G401.6 (cell line): ENCODE data around the gene ABCB8.

Experiments used
- FAIRE-seq: peaks from 2 replicates; lab custom pipeline; 2012; peaks lifted over from hg19 to GRCh38; lab: Jason Lieb, UNC

The ABCB8 gene

DNA sequence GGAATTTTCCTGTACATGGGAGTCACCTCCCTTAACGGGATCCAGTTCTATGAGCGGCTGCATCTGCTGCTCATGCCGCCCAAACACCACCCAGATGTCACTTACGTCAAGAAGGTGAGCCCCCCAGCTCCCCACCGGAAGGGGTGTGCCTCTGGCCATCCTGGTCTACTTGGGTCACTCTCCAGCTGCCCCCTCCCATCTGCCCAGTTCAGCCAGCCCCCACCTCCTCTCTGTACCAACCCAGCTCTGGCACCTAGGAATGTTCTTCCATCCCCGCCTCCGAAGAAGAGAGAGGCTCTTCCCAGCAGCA, 47.4 kb downstream of the ABCB8 start:
- FAIRE-seq: no peak

GRCh38 chr7:151075978-151076426, 47.8 kb downstream of the ABCB8 start:
- no peak for FAIRE-seq

DNA sequence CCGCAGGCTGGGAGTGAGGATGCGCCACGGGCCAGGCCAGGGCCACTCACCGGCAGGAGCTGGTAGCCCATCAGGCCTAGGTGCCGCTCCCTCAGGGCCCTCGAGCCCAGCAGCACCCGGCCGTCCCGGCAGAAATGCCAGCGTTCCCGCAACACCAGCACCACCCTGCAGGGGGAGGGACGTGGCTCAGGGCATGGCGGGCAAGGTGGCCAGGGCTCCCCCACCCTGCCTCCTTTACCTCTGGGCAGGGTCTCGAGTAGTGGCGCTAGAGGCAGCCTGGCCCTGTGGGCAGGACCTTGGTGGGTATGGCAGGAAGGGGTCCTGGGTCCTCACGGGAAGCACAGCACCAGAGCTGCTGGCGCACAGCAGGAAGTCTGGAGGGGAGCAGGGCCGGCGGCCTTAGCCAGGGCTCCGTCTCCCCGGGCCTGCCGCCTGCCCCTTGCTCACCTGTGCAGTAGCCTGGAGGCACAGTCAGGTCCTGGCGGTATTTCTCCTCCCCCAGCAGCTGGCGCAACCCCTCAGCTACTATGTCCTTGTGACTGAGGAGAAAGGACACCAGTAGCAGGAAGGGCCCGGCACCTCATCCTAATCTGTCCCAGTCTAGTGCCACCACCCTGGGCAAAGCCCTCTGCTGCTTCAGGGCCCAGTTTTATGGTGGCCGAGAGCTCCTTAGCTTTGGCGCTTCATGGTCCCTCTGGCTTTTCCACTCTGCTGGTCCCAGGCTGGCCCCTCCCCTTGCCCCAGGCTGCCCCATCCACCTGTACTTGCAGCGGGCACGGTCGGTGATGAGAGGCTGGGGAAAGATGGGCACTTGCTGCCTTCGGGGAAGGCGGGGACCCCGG, 48.8 kb downstream of the ABCB8 start:
- FAIRE-seq: no peak

- no peak for FAIRE-seq
Measured at GRCh38 chr7:151077705-151078232, 49.5 kb downstream of the ABCB8 start.

DNA sequence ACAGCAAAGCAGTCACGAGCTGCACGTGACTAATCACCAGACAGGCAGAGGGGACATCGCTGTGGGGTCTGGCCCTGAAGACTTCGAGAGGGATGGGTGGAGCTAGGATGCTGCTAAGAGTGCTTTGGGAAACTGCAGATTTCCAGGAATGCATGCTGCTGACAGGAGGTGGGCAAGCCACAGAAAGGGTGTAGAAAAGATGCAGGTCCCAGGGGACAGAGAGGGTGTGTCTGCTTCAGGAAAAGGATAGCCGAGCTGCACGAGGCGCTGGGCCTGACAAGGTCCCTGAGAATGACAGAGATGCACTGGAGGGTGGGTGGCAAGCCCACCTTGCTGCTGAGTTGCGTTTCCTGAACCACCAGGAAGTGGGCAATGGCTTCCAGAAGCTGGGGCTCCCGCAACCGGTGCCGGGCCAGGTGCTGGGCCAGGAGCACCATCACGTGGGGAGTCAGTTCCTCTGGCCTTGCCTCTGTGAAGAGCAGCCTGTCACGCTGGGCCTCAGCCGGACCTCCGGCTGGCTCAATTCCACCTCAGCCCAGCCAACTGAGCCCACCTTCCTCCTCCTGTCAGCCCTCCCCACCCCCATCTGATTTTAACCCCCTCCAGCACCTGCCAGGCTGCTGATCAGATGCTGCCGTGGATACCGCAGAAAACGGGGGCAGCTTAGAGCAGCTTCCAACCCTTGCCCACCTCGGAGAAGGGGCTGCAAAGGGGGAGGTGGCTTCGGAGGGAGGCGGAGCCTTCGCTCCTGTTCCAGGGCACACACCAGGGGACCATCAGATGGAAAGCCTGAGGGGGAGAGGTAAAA, 50.2 kb downstream of the ABCB8 start:
- peak; percentile 97 for FAIRE-seq

DNA sequence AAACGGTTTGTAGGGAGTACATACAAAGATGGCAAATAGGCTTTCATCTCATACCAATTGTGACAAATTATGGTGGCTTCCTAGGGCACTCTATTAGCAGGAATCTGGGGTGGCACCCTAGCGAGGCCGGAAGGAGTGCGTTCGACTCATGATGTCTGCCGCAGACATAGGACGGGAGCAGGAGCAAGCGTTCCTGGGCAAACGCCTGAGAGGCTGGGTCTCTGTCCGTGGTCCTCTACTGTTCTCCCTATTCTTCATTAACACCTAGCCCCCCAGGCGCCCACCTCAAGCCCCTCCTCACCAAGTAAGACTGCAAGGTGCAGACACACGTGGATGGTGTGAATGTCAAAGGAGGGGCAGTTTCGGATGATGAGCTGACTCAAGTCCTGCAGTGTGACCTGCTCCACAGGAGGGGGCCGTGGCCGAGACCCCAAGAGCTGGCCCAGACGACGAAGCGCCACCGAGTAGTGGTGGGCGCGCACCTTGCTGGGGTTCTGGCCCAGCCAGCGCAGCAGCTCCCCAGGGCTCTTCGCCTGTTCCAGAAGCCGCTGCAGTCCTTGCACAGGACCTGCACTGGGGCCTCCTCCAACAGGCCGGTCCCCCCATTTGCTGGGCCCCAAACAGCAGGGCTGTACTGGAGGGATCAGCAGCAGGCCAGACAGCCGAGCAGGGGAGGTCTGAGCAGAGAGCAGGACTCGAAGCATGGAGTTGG, 51.1 kb downstream of the ABCB8 start:
- FAIRE-seq: no peak

DNA sequence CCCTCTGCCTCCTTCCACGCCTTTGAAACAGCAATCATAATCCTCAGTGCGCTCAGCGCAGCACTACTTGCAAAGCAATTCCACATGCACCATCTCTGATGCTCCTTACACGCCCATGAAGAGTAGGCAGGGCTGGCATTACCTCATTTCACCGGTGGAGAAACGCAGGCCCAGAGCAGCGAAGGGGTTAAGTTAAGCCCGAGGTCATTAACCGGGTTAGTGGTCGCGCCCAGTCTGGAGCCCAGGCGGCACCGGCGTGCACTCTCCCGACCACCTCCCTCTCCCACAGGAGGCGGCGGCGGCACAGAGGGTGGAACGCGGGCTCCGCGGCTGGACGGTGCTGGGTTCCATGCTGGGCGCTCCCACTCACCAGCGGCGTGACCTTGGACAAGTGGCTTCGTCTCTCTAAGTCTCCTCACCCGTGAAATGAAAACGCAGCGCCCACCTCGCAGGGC, 51.8 kb downstream of the ABCB8 start:
- no peak for FAIRE-seq

- FAIRE-seq: no peak
Measured at GRCh38 chr7:151080522-151081169, 52.4 kb downstream of the ABCB8 start, which contains the start of gene FASTK. TSS of gene FASTK (minus strand) at chr7:151080809. CDS start at chr7:151080766, 43 bp downstream.

GRCh38 chr7:151081170-151082101, 53.2 kb downstream of the ABCB8 start:
- FAIRE-seq: no peak

DNA sequence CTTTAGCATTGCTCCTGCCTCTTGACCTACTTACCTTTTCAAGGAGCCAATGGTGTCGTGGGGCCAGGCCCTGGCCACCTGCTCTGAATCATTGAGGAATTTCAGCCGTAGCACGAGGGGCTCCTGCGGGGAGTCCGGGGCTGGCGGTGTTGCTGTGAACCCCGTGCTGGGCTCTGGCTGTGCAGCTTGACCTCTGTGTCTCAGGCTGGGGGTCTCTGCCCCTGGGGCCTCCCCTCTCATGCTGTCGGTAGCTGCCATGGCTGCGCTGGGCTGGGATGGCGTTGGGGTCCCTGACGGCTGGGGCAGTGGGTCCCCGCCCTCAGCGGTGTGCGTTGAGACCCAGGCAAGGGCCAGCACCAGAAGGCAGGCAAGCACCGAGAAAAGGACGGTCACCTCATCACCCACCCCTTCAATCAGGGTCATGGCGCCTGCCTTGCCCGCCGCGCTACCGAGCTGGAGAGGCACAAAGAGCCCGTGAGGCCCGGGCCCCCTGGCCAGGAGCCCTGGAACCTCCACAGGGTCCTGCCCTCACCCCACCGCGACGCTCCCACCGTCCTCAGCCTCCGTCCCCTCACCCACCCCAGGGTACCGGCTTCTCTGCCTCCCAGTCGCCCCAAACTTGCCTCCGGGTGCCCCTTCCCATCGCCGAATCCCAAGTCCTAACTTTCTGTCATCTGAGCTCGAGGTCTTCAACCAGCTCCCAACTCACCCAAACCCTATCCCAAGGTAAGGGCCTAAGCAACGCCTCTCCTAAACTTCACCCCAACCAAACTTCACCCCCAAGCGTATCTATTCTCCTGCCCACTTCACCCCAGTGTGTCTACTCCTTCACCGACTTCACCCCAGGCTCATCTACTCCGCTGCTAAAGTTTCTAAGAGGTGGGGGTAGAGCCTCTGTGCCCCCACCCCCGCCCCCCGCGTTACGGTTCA, 54.2 kb downstream of the ABCB8 start:
- FAIRE-seq: no peak

- FAIRE-seq: no peak
Measured at GRCh38 chr7:151083071-151083823, 55.0 kb downstream of the ABCB8 start, which contains the start of gene TMUB1. TSS of gene TMUB1 (minus strand) at chr7:151083493. CDS start at chr7:151082563, 930 bp downstream.

GRCh38 chr7:151083824-151084160, 55.5 kb downstream of the ABCB8 start:
- FAIRE-seq: no peak

- no peak for FAIRE-seq
Measured at GRCh38 chr7:151085329-151085690, 57.1 kb downstream of the ABCB8 start.

GRCh38 chr7:151085691-151086620, 57.7 kb downstream of the ABCB8 start, which contains the start of gene AGAP3:
TSS of gene AGAP3 (plus strand) at chr7:151086475. CDS start at chr7:151086742, 267 bp downstream.
- FAIRE-seq: peak; percentile 89

GRCh38 chr7:151086802-151087244, 58.6 kb downstream of the ABCB8 start:
- FAIRE-seq: no peak

DNA sequence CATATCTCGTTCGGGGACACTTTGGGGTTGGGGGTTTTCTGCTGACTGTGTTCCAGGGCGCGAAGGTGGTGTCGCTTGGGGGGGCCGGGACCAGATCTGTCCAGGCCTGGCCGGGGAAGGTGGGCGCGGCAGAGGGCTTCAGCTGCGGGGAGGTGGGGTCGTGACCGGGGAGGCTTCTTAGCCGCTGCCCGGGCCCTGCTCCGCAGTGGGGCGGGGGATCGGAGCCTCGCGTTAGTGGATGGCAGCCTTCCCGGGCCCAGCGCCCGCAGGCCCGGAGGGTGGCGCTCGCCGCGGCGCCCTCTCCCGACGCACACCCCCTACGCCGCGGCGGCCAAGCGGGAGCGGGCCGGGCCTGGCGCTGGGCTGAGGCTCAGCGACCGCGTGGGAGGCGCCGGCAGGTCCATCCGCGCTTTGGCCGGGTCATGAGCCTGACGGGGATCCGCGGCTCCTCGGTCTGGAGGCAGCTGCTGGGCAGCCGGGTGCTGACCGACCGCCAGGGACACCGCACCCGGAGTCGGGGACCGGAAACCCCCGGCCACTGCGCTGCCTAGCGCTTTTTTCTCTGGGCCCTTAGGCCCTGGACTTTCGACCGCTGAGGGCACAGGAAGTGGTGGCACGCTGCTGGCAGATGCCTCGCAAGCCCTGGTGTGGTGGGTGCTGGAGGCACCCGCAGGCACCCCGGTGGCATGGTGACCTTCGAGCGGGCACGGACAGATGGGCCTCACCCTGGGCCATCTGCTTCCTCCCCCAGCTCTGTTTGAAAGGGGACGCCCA, 59.2 kb downstream of the ABCB8 start:
- FAIRE-seq: no peak
